ENCODE data around the gene LSM14A.
"Not testable (repeated sequence)": the region's sequence is repeated elsewhere in the genome, so short reads cannot be mapped to it uniquely, and the experiment has no call there.

Gene LSM14A

DNA sequence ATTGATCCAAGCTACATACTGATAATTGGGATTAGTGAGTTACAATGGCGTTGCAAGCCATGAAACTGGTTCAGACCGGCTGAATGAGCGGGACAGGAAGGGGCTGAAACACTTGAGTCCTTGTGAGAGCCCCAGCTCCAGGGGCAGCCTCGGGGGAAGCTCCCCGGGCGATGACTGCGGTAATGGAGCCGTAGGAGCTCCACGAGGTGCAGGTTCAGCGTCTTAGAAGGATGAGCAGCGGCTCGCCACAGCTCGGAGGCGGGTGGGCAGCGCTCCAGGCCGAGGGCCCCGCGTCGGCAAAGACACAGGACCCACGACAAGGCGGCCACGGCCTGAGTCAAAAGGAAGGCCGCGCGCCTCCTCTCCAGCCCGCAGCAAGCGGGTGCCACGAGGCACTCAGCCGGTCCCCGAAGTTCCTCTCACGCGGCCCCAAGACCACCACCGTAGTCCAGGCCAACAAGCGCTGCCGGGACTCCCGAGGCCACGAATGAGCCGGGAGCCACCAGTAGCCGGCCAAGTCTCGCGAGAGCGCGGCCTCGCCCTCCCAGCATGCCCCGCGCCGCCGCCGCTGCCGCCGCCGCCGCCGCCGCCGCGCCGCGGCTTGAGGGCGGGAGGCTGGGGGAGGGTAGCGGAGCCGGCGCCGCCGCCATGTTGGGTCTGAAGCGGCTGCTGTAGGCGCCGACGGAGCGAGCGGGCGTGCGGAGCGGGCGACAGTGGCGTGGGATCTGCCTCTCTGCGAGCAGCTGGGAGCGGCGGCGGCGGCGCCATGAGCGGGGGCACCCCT, at the start of gene LSM14A:
Gene LSM14A, plus strand, starts transcription at position 628 of the 784 bp plus-strand sequence. Its CDS starts 139 bp downstream, at position 767.
- Histone ChIP-seq H3K27me3 (ENCODE audit: control insufficient read depth, insufficient read depth, low read length) (no peaks in the 10 kb centered on the region), H3K4me3 (ENCODE audit: low read depth, low read length) (peak within 1 kb of the TSS; percentile 84), H3K9ac (ENCODE audit: low read depth, low read length) (peak within 1 kb of the TSS; percentile 96), H3K9me3 (ENCODE audit: control insufficient read depth, insufficient read depth, low read length) (no peaks in the 10 kb centered on the region), H3K27ac (ENCODE audit: low read depth, low read length) (peak within 1 kb of the TSS; percentile 99), H3K36me3 (ENCODE audit: control insufficient read depth, insufficient read depth, low read length) (peaks cover 21% of the 10 kb centered on the region), H3K4me1 (ENCODE audit: control insufficient read depth, insufficient read depth, low read length) (peaks cover 22% of the 10 kb centered on the region)

DNA sequence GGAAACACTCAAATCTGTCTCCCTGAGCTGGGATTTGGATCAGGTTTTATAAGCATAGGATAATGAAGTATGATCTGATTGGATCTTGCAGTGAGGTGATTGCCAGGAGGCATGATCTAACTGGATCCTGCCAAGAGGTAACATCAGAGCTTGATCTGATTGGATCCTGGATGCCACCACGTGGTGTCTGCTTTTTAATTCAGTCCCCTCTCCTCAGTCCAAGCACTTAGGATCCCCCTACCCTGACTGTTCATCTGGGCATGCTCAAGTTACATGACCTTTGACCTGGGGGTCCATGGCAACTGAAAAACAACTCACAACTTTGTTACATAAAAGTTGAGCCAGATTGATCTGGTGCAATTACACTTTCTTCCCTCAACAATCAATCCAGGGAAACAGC, 47.5 kb upstream of the LSM14A start:
- no peak overlapping the region for H3K4me3 ChIP-seq (ENCODE audit: low read depth, low read length)
- H3K27me3 ChIP-seq (ENCODE audit: control insufficient read depth, insufficient read depth, low read length), result no peaks in the 10 kb centered on the region
- H3K4me1 ChIP-seq (ENCODE audit: control insufficient read depth, insufficient read depth, low read length), result no peaks in the 10 kb centered on the region
- no peaks in the 10 kb centered on the region for H3K9me3 ChIP-seq (ENCODE audit: control insufficient read depth, insufficient read depth, low read length)
- no peaks in the 10 kb centered on the region for H3K36me3 ChIP-seq (ENCODE audit: control insufficient read depth, insufficient read depth, low read length)
- H3K27ac ChIP-seq (ENCODE audit: low read depth, low read length), result no peak overlapping the region
- no peak overlapping the region for H3K9ac ChIP-seq (ENCODE audit: low read depth, low read length)

DNA sequence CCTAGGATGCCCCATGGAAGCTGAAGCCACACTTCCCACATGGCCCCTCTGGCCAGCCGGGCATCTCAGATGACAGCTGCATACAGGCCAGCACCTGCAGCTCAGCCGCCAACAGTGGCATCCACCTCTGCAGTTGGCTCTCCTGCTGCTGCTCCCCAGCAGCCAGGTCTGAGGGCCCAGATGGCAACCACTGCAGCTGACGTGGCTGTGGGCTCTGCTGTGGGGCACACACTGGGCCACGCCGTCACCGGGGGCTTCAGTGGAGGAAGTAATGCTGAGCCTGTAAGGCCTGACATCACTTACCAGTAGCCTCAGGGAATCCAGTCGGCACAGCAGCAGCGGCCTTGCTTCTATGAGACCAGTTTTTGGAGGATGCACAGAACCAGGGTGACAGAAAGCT, 45.3 kb upstream of the LSM14A start:
- no peaks in the 10 kb centered on the region for H3K4me1 ChIP-seq (ENCODE audit: control insufficient read depth, insufficient read depth, low read length)
- H3K27ac ChIP-seq (ENCODE audit: low read depth, low read length), result no peak overlapping the region
- no peaks in the 10 kb centered on the region for H3K9me3 ChIP-seq (ENCODE audit: control insufficient read depth, insufficient read depth, low read length)
- no peak overlapping the region for H3K9ac ChIP-seq (ENCODE audit: low read depth, low read length)
- H3K4me3 ChIP-seq (ENCODE audit: low read depth, low read length), result no peak overlapping the region
- no peaks in the 10 kb centered on the region for H3K36me3 ChIP-seq (ENCODE audit: control insufficient read depth, insufficient read depth, low read length)
- no peaks in the 10 kb centered on the region for H3K27me3 ChIP-seq (ENCODE audit: control insufficient read depth, insufficient read depth, low read length)

DNA sequence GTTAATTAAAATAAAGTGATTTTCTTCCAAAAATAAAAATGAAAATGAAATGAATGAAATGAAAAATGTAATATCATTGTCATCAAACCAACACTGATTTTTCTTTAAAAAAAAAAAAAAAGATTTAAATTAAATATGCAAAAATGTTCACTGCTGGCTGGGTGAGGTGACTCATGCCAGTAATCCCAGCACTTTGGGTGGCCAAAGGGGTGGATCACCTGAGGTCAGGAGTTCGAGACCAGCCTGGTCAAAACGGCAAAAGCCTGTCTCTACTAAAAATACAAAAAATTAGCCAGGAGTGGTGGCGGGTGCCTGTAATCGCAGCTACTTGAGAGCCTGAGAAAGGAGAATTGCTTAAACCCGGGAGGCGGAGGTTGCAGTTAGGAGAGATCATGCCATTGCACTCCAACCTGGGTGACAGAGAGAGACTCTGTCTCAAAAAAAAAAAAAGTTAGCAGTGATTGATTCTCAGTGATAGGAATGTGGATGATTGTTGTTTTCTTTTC, 44.6 kb upstream of the LSM14A start:
- Histone ChIP-seq H3K27me3 (ENCODE audit: control insufficient read depth, insufficient read depth, low read length) (no peaks in the 10 kb centered on the region), H3K4me1 (ENCODE audit: control insufficient read depth, insufficient read depth, low read length) (no peaks in the 10 kb centered on the region), H3K9me3 (ENCODE audit: control insufficient read depth, insufficient read depth, low read length) (no peaks in the 10 kb centered on the region)

DNA sequence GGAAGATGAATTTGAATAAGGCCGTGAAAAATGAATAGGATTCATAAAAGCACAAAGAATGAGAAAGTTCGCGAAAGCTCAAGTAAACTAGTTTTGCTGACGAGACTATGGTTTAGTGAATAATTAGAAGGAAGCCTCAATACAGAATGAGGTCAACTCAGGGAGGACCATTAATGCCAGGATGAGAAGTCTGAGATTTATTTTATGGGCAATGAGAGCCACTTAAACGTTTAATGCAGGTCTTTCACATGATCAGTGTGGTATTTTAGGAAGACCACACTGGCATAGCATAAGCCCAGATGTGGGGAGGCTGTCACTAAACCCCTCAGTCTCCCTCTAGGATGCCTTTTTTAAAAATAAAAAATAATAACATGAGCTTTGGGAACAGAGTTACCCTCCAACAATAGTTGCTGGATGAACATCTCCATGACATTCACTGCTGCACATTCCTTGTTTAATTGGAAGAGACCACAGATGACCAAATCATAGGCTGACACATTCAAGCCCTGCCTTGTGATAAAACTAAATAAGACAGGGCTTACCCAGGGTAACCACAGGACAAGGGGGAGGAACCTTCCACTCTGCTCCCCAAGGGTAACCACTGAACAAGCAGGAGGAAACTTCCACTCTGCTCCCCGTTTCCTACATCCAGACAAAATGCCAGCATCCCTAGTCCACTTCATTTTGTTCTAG, 43.6 kb upstream of the LSM14A start:
- H3K9ac ChIP-seq (ENCODE audit: low read depth, low read length), result no peak overlapping the region
- H3K27me3 ChIP-seq (ENCODE audit: control insufficient read depth, insufficient read depth, low read length), result no peaks in the 10 kb centered on the region
- H3K36me3 ChIP-seq (ENCODE audit: control insufficient read depth, insufficient read depth, low read length), result no peaks in the 10 kb centered on the region
- H3K27ac ChIP-seq (ENCODE audit: low read depth, low read length), result no peak overlapping the region
- no peaks in the 10 kb centered on the region for H3K9me3 ChIP-seq (ENCODE audit: control insufficient read depth, insufficient read depth, low read length)
- no peaks in the 10 kb centered on the region for H3K4me1 ChIP-seq (ENCODE audit: control insufficient read depth, insufficient read depth, low read length)
- no peak overlapping the region for H3K4me3 ChIP-seq (ENCODE audit: low read depth, low read length)

More for the DNA sequence above, 44.6 kb upstream of the LSM14A start:
- Histone ChIP-seq H3K4me3 (ENCODE audit: low read depth, low read length) (no peak overlapping the region), H3K27ac (ENCODE audit: low read depth, low read length) (no peak overlapping the region), H3K36me3 (ENCODE audit: control insufficient read depth, insufficient read depth, low read length) (no peaks in the 10 kb centered on the region), H3K9ac (ENCODE audit: low read depth, low read length) (no peak overlapping the region)

DNA sequence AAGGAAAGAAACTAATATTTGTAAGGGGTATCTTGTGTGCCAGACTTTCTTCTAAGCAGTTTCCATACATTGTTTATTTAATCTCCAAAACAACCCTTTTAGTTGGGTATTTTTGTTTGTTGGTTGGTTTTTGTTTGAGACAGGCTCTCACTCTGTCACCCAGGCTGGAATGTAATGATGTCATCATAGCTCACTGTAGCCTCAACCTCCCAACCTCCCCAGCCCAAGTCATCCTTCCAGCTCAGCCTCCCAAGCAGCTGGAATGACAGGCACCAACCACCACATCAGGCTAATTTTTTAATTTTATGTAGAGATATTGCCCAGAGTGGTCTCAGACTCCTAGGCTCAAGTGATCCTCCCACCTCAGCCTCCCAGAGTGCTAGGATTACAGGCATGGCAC, 41.2 kb upstream of the LSM14A start:
- Histone ChIP-seq H3K27ac (ENCODE audit: low read depth, low read length) (no peak overlapping the region), H3K27me3 (ENCODE audit: control insufficient read depth, insufficient read depth, low read length) (no peaks in the 10 kb centered on the region), H3K36me3 (ENCODE audit: control insufficient read depth, insufficient read depth, low read length) (no peaks in the 10 kb centered on the region), H3K4me3 (ENCODE audit: low read depth, low read length) (no peak overlapping the region), H3K9me3 (ENCODE audit: control insufficient read depth, insufficient read depth, low read length) (no peaks in the 10 kb centered on the region), H3K4me1 (ENCODE audit: control insufficient read depth, insufficient read depth, low read length) (peaks cover 7% of the 10 kb centered on the region; the same call in 1 of the 2 replicates), H3K9ac (ENCODE audit: low read depth, low read length) (no peak overlapping the region)

DNA sequence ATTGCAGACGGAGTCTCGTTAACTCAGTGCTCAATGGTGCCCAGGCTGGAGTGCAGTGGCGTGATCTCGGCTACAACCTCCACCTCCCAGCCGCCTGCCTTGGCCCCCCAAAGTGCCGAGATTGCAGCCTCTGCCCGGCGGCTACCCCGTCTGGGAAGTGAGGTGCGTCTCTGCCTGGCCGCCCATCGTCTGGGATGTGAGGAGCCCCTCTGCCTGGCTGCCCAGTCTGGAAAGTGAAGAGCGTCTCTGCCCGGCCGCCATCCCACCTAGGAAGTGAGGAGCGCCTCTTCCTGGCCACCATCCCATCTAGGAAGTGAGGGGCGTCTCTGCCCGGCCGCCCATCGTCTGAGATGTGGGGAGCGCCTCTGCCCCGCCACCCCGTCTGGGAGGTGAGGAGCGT, 40.2 kb upstream of the LSM14A start:
- not testable (repeated sequence) for H3K9me3 ChIP-seq (ENCODE audit: control insufficient read depth, insufficient read depth, low read length); H3K9ac ChIP-seq (ENCODE audit: low read depth, low read length); H3K27me3 ChIP-seq (ENCODE audit: control insufficient read depth, insufficient read depth, low read length); H3K4me1 ChIP-seq (ENCODE audit: control insufficient read depth, insufficient read depth, low read length); H3K36me3 ChIP-seq (ENCODE audit: control insufficient read depth, insufficient read depth, low read length); H3K4me3 ChIP-seq (ENCODE audit: low read depth, low read length); H3K27ac ChIP-seq (ENCODE audit: low read depth, low read length)

DNA sequence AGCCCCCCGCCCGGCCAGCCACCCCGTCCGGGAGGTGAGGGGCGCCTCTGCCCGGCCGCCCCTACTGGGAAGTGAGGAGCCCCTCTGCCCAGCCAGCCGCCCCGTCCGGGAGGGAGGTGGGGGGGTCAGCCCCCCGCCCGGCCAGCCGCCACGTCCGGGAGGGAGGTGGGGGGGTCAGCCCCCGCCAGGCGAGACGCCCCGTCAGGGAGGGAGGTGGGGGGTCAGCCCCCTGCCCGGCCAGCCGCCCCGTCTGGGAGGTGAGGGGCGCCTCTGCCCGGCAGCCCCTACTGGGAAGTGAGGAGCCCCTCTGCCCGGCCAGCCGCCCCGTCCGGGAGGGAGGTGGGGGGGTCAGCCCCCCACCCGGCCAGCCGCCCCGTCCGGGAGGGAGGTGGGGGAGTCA, 39.6 kb upstream of the LSM14A start:
- H3K9ac ChIP-seq (ENCODE audit: low read depth, low read length); H3K4me3 ChIP-seq (ENCODE audit: low read depth, low read length); H3K9me3 ChIP-seq (ENCODE audit: control insufficient read depth, insufficient read depth, low read length); H3K27ac ChIP-seq (ENCODE audit: low read depth, low read length); H3K27me3 ChIP-seq (ENCODE audit: control insufficient read depth, insufficient read depth, low read length); H3K4me1 ChIP-seq (ENCODE audit: control insufficient read depth, insufficient read depth, low read length); H3K36me3 ChIP-seq (ENCODE audit: control insufficient read depth, insufficient read depth, low read length): not testable (repeated sequence)

DNA sequence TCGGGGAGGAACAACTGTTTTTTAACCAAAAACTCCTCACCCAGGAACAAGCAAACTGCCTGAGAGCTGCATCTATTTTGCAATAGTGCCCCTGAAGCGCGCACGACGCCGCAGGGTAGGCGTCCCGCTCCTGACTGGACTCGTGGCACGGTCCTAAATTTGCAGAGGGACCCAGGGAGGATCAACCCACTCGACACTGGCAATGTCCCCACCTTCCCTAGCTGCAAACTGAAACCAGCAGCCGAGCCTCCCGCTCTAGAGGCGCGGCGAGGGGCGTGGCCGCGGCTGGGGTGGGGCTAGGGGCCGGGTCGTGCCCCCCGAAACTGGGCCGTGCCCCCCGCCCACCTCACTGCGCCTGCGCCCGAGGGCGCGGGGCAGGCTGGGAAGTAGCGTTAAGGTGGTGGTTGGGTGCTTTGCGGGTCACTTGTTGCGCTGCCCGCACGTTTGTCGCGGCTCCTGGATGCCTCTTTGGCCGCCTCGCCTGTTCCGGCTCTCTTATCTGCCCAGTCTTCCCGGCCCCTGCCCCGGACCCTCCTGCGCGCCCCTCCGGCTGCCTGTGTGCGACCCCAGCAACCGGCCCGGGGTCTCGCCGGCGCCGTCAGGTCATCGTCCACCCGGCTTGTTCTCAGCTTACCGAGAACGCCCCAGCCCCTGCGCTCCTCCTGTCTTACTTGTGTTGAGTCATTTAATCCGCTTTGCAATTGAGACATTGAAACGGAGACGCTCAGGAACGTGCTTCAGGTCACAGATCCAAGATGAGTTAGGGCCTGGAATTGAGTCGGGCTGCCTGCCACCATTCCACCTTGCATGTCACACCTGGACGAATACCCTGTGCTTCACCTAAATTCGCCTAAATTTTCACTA, 37.9 kb upstream of the LSM14A start:
- no peaks in the 10 kb centered on the region for H3K27me3 ChIP-seq (ENCODE audit: control insufficient read depth, insufficient read depth, low read length)
- no peaks in the 10 kb centered on the region for H3K9me3 ChIP-seq (ENCODE audit: control insufficient read depth, insufficient read depth, low read length)
- H3K27ac ChIP-seq (ENCODE audit: low read depth, low read length), result peak overlapping the region; percentile 95
- peak overlapping the region; percentile 83 for H3K9ac ChIP-seq (ENCODE audit: low read depth, low read length)
- no peaks in the 10 kb centered on the region for H3K36me3 ChIP-seq (ENCODE audit: control insufficient read depth, insufficient read depth, low read length)
- peak overlapping the region; percentile 80 for H3K4me3 ChIP-seq (ENCODE audit: low read depth, low read length)
- peaks cover 7% of the 10 kb centered on the region; the same call in 1 of the 2 replicates for H3K4me1 ChIP-seq (ENCODE audit: control insufficient read depth, insufficient read depth, low read length)

DNA sequence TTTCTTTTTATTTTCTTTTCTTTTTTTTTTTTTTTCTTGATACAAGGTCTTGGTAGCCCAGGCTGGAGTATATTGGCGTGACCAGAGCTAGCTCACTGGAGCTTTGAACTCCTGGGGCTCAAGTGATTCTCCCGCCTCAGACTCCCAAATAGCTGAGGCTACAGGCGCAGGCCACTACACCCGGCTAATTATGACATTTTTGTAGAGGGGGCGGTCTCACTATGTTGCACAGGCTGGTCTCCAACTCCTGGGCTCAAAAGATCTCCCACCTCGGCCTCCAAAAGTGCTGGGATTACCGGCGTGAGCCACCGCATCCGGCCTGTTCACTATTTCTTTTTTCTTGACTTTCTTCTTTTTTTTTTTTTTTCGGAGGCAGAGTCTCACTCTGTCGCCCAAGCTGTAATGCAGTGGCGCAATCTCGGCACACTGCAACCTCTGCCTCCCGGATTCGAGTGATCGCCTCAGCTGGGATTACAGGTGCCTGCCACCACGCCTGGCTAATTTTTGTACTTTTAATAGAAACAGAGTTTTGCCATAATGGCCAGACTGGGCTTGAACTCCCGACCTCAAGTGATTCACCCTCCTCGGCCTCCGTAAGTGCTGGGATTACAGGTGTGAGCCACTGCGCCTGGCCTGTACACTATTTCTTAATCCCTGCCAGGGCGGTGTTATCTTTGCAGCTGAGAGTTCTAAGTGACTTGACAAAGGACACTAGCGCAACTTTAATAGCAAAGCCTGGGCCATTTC, 37.1 kb upstream of the LSM14A start:
- peak overlapping the region; percentile 95 for H3K27ac ChIP-seq (ENCODE audit: low read depth, low read length)
- peak overlapping the region; percentile 83 for H3K9ac ChIP-seq (ENCODE audit: low read depth, low read length)
- H3K9me3 ChIP-seq (ENCODE audit: control insufficient read depth, insufficient read depth, low read length), result no peaks in the 10 kb centered on the region
- no peaks in the 10 kb centered on the region for H3K27me3 ChIP-seq (ENCODE audit: control insufficient read depth, insufficient read depth, low read length)
- H3K36me3 ChIP-seq (ENCODE audit: control insufficient read depth, insufficient read depth, low read length), result no peaks in the 10 kb centered on the region
- peak overlapping the region; percentile 80 for H3K4me3 ChIP-seq (ENCODE audit: low read depth, low read length)
- peaks cover 7% of the 10 kb centered on the region; the same call in 1 of the 2 replicates for H3K4me1 ChIP-seq (ENCODE audit: control insufficient read depth, insufficient read depth, low read length)

All from HUES48 (cell line).